ENCODE results near the gene DCAF7. TPM values are rescaled to one million over a fixed set of nuclear protein-coding genes. Genes with fewer than 3 reads are reported as not detected.

Gene DCAF7
- total and polyA plus RNA-seq, 2 of the 4 experiments (the other 2 are of a cell fraction) = 40.9 to 52.8 TPM

DNA sequence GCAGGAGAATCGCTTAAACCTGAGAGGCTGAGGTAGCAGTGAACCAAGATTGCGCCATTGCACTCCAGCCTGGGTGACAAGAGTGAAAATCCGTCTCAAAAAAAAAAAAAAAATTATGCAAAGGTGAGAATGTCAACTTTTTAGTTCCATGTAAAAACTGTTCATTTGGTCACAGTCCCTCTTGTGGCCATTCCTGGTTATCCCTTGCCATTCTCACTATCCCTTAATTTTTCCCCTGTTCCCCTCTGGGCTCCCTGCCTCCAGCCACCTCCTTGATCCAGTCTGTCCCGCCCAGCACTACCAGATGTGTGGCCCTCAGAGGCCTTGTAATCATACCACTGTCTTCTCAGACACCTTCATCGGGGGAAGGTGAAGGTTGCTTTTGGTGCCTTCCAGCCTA is 23.4 kb downstream of the DCAF7 start:
- Histone ChIP-seq H3K36me3 (ENCODE audit: control insufficient read depth, insufficient read depth, low read length) (peaks cover 6% of the 10 kb centered on the region), H3K79me1 (ENCODE audit: low read depth in 1 of 2, low read length in 2 of 2) (peaks cover 44 to 91% of the 10 kb centered on the region in 2 experiments), H3K4me3 (ENCODE audit: insufficient read depth, low read depth, low read length) (no peak overlapping the region), H3K4ac (ENCODE audit: low read depth, low read length) (no peak overlapping the region), H2BK5ac (ENCODE audit: low read depth, low read length, poor library complexity, severe bottlenecking) (no peak overlapping the region), H3K56ac (ENCODE audit: extremely low read depth, insufficient read depth, low read length) (no peak overlapping the region), H3K27ac (ENCODE audit: insufficient read depth, low read length) (no peak overlapping the region), H3K4me2 (ENCODE audit: low read depth, low read length) (no peak overlapping the region), H4K5ac (ENCODE audit: low read depth, low read length) (no peak overlapping the region), H3K27me3 (ENCODE audit: control insufficient read depth, insufficient read depth, low read length) (no peaks in the 10 kb centered on the region), H2BK120ac (ENCODE audit: low read depth, low read length) (no peak overlapping the region), H2BK15ac (ENCODE audit: low read depth, low read length) (no peak overlapping the region), H3K14ac (replicated peaks; ENCODE audit: low read depth, low read length) (no peak overlapping the region), H4K8ac (ENCODE audit: low read depth in 2 of 2, low read length in 2 of 2) (no peak overlapping the region), H4K91ac (ENCODE audit: insufficient read depth, low read depth, low read length) (no peak overlapping the region), H3K18ac (ENCODE audit: low read depth, low read length) (no peak overlapping the region), H4K20me1 (ENCODE audit: insufficient read depth, low read length) (peaks cover 79% of the 10 kb centered on the region), H3K9ac (ENCODE audit: low read depth, low read length) (no peak overlapping the region), H3K23ac (ENCODE audit: low read depth, low read length) (no peak overlapping the region), H3K9me1 (ENCODE audit: insufficient read depth, low read length) (peaks cover 8% of the 10 kb centered on the region), H3K9me3 (ENCODE audit: control insufficient read depth, insufficient read depth, low read length) (no peaks in the 10 kb centered on the region), H2AFZ (replicated peaks; ENCODE audit: low read length, poor library complexity) (no peak overlapping the region), H2AK9ac (replicated peaks; ENCODE audit: low read depth, low read length, poor library complexity) (no peak overlapping the region), H3K4me1 (ENCODE audit: control insufficient read depth, insufficient read depth, low read length) (peaks cover 4% of the 10 kb centered on the region), H2AK5ac (ENCODE audit: low read depth, low read length) (0 out of 2 replicates have a peak overlapping the region, but pooled peaks have one; percentile 9), H2BK20ac (ENCODE audit: low read depth, low read length) (no peak overlapping the region)
- in situ Hi-C loops (cut with MboI; ENCODE audit: low sequenced_read_pairs) (no loop called here), intact Hi-C loops (cut with micrococcal nuclease) (loop anchor here (2.0 kb wide), 1 partner anchor 149 kb away; no protein-coding TSS in a partner anchor), dilution Hi-C loops (cut with HindIII; ENCODE audit: low sequenced_read_pairs, unreplicated experiment) (no loop called here)
- no CpG with 5 or more reads among the region's 5 CpGs for WGBS, 2 experiments (ENCODE audit: extremely low coverage in 2 of 2, insufficient read length in 1 of 2)
- ChIA-PET CTCF (no interaction called here), POLR2A (ENCODE audit: unreplicated experiment) (no interaction called here)
- peak; percentile 32; the same call in 1 of the 2 replicates for TF ChIP-seq SMC3 (IDR thresholded peaks at IDR 0.05; ENCODE audit: low read depth, low read length)
- no peak for TF ChIP-seq FOS (IDR thresholded peaks at IDR 0.05; ENCODE audit: low read depth, low read length)
- TF ChIP-seq BHLHE40 (IDR thresholded peaks at IDR 0.05; ENCODE audit: low read depth, low read length) = no peak
- no peak for TF ChIP-seq POLR2A (IDR thresholded peaks at IDR 0.05; ENCODE audit: low read depth, low read length)
- no peak for TF ChIP-seq MAFK (IDR thresholded peaks at IDR 0.05; ENCODE audit: low read depth, low read length)
- no peak for TF ChIP-seq RFX5 (IDR thresholded peaks at IDR 0.05; ENCODE audit: low read depth, low read length)
- TF ChIP-seq, protein P1, sequence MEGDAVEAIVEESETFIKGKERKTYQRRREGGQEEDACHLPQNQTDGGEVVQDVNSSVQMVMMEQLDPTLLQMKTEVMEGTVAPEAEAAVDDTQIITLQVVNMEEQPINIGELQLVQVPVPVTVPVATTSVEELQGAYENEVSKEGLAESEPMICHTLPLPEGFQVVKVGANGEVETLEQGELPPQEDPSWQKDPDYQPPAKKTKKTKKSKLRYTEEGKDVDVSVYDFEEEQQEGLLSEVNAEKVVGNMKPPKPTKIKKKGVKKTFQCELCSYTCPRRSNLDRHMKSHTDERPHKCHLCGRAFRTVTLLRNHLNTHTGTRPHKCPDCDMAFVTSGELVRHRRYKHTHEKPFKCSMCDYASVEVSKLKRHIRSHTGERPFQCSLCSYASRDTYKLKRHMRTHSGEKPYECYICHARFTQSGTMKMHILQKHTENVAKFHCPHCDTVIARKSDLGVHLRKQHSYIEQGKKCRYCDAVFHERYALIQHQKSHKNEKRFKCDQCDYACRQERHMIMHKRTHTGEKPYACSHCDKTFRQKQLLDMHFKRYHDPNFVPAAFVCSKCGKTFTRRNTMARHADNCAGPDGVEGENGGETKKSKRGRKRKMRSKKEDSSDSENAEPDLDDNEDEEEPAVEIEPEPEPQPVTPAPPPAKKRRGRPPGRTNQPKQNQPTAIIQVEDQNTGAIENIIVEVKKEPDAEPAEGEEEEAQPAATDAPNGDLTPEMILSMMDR (conservative IDR thresholded peaks at IDR 0.05; ENCODE audit: low read depth, low read length) = 0 out of 2 replicates have a peak, but pooled peaks have one; percentile 26
- no peak for TF ChIP-seq RCOR1 (IDR thresholded peaks at IDR 0.05; ENCODE audit: insufficient replicate concordance, low read length)
- peak; percentile 38 for TF ChIP-seq RAD21 (IDR thresholded peaks at IDR 0.05; ENCODE audit: low read length)
- no peak for TF ChIP-seq MAZ (IDR thresholded peaks at IDR 0.05; ENCODE audit: borderline replicate concordance, low read depth, low read length)
- no peak for TF ChIP-seq CHD1 (IDR thresholded peaks at IDR 0.05; ENCODE audit: low read depth, low read length)
- BruUV-seq (replicated peaks) = no TSS peak
- ATAC-seq (ENCODE audit: low read depth) = no peak
- DNase-seq = no peak

Measured in IMR-90 (cell line).